ENCODE measurements around the gene PTGES2. TPM values are rescaled to one million over a fixed set of nuclear protein-coding genes. Genes with fewer than 3 reads are reported as not detected.
A peak's percentile ranks its signal among the peaks of the same experiment; 100 is the strongest.

The PTGES2 gene
- total RNA-seq, 1 donor from 2014 or later, result 101 TPM

DNA sequence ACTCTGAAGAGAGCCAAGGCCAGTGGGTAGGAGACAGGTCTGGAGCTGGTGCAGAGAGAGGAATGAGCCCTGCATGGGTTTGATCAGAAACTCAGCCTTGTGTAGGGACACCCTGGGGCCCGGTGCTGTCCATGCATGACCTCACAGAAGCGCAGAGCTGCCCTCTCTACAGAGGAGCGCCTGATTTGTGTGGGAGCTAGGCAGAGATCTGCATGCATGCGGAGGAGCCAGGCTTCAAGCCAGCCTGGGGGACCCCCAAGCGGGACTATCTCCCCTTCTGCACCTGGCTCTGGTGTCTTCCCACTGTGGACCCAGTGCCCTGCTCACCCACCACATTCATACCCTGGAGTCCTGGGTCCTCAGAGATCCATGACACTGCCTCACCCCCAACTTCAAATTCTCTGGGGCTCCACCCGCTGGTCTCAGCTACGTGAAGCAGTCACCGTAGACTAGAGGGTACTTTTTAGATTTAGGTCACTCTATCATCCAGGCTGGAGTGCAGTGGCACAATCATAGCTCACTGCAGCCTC is 19.1 kb upstream of the PTGES2 start:
- Histone ChIP-seq H3K4me1 (peaks cover 35% of the 10 kb centered on the region), H3K27ac (no peak overlapping the region), H3K4me3 (no peak overlapping the region), H3K27me3 (no peaks in the 10 kb centered on the region), H3K9me3 (no peaks in the 10 kb centered on the region), H3K36me3 (no peaks in the 10 kb centered on the region)
- DNase-seq (ENCODE audit: extremely low spot score in 2 of 2), result no peak
- intact Hi-C loops (cut with DNase I), result no loop called here
- TF ChIP-seq, protein P1, sequence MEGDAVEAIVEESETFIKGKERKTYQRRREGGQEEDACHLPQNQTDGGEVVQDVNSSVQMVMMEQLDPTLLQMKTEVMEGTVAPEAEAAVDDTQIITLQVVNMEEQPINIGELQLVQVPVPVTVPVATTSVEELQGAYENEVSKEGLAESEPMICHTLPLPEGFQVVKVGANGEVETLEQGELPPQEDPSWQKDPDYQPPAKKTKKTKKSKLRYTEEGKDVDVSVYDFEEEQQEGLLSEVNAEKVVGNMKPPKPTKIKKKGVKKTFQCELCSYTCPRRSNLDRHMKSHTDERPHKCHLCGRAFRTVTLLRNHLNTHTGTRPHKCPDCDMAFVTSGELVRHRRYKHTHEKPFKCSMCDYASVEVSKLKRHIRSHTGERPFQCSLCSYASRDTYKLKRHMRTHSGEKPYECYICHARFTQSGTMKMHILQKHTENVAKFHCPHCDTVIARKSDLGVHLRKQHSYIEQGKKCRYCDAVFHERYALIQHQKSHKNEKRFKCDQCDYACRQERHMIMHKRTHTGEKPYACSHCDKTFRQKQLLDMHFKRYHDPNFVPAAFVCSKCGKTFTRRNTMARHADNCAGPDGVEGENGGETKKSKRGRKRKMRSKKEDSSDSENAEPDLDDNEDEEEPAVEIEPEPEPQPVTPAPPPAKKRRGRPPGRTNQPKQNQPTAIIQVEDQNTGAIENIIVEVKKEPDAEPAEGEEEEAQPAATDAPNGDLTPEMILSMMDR (IDR thresholded peaks at IDR 0.05), result no peak
- TF ChIP-seq POLR2AphosphoS5 (IDR thresholded peaks at IDR 0.05; ENCODE audit: insufficient read depth in 1 of 2, low read depth in 1 of 2), result no peak
- TF ChIP-seq POLR2A (IDR thresholded peaks at IDR 0.05), result no peak

DNA sequence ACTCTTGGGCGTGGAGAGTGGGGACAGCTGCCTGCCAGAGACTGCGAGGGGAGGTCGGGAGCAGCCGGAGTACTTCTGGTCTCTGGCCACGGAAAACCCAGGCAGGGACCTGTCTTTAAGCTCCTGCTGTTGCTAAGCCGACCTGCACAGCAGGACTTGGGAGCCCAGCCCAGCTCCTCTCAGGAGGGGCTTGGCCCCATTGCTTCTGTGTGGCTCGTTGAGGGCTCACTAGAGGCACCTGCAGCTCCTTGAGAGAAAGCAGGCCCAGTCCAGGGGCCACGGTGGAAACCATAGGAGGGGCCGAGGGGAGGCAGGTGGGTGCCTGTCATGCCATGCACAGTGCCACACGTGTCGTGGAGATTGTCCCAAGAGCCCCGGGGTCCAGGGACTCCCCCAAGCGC is 18.4 kb upstream of the PTGES2 start:
- H3K4me1 ChIP-seq, result peaks cover 34% of the 10 kb centered on the region
- no peak for DNase-seq (ENCODE audit: extremely low spot score in 2 of 2)

DNA sequence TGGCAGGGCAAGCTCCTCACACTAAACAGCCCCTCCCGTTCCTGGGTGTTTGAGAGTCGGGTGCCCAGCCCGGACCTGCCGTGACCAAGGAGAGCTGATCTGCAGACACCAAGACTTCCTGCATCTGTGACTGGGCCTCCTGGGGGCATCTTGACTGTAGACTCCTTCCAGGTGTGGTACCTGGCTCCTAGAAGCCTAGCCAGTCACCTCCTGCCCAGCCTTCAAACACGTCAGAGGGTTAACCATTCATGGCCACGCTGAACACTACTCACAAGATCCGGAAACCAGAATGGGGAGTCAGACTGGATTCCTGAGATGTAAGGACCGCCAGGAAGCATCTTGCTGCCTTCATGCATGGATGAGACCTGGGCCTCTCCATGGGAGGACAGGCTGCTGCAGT is 18.0 kb upstream of the PTGES2 start:
- H3K27ac ChIP-seq, result no peak overlapping the region

More for the DNA sequence above, 18.4 kb upstream of the PTGES2 start:
- Histone ChIP-seq H3K27me3 (no peaks in the 10 kb centered on the region), H3K9me3 (no peaks in the 10 kb centered on the region), H3K27ac (no peak overlapping the region), H3K36me3 (no peaks in the 10 kb centered on the region), H3K4me3 (no peak overlapping the region)
- no peak for TF ChIP-seq POLR2A (IDR thresholded peaks at IDR 0.05)
- TF ChIP-seq, protein P1 (IDR thresholded peaks at IDR 0.05), result no peak
- no peak for TF ChIP-seq POLR2AphosphoS5 (IDR thresholded peaks at IDR 0.05; ENCODE audit: insufficient read depth in 1 of 2, low read depth in 1 of 2)
- intact Hi-C loops (cut with DNase I), result no loop called here

DNA sequence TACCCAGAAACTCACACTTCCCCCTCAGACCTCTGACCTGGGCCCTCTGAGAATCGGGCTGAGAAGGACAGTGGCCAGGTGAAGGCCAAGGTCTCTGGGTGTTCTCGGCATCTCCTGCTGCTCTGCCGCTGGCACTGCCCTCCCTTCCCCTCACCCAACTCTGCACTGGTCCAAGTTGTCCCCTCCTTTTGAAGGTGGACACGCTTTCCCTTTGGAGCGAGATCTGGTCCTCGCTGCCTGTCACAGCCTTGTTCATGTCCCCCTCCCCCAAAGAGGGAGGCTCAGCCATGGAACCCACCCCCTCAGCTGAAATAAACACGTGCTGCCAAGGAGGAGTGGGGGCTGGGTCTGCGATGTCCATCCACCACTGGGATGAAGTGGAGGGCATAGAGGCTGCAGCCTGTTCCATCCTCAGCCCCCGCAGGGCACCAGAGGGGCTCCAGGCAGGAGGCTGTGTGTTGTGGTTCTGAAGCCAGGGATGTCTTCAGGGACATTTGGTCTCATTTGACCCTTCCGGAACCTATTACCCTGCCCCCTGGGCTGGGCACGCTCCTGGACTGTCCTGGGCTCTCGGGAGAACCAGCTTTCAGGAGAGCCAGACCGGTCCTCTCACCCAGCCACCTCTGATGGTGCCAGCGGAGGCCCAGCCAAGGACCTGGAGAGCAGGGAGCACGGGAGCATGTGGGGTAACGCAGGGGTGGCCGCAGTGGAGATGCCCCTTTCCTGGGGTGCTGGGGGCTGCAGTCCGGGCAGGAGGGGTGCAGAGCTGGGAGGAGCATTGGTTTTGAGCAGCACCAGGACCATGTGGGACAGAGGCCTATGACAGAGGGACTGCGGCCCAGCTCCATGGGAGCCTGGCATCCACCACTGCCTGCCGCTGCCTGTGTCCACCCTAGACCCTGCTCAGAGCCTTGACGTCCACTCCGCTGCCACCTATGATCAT is 17.0 kb upstream of the PTGES2 start:
- no peaks in the 10 kb centered on the region for H3K36me3 ChIP-seq
- H3K9me3 ChIP-seq, result no peaks in the 10 kb centered on the region
- no peak overlapping the region for H3K4me3 ChIP-seq
- H3K27me3 ChIP-seq, result no peaks in the 10 kb centered on the region
- TF ChIP-seq, protein P1 (IDR thresholded peaks at IDR 0.05), result no peak
- TF ChIP-seq POLR2A (IDR thresholded peaks at IDR 0.05) (no peak), POLR2AphosphoS5 (IDR thresholded peaks at IDR 0.05; ENCODE audit: insufficient read depth in 1 of 2, low read depth in 1 of 2) (no peak)
- H3K4me1 ChIP-seq, result peaks cover 19% of the 10 kb centered on the region
- intact Hi-C loops (cut with DNase I), result no loop called here
- no peak overlapping the region for H3K27ac ChIP-seq
- DNase-seq (ENCODE audit: extremely low spot score in 2 of 2), result no peak

More for the DNA sequence above, 18.0 kb upstream of the PTGES2 start:
- H3K4me3 ChIP-seq, result no peak overlapping the region
- DNase-seq (ENCODE audit: extremely low spot score in 2 of 2), result no peak
- H3K9me3 ChIP-seq, result no peaks in the 10 kb centered on the region
- TF ChIP-seq POLR2AphosphoS5 (IDR thresholded peaks at IDR 0.05; ENCODE audit: insufficient read depth in 1 of 2, low read depth in 1 of 2), result peak in 1 of 2 donors; percentile 67
- TF ChIP-seq, protein P1 (IDR thresholded peaks at IDR 0.05), result no peak
- H3K27me3 ChIP-seq, result no peaks in the 10 kb centered on the region
- no peaks in the 10 kb centered on the region for H3K36me3 ChIP-seq
- H3K4me1 ChIP-seq, result peaks cover 29% of the 10 kb centered on the region
- intact Hi-C loops (cut with DNase I), result no loop called here

All from vagina (tissue), 2 donors.